ENCODE results near the gene LRRC59. TPM values are rescaled to one million over a fixed set of nuclear protein-coding genes. Genes with fewer than 3 reads are reported as not detected.

LRRC59 gene
- total RNA-seq, 1 experiment from 2014 or later, result 106 TPM

DNA sequence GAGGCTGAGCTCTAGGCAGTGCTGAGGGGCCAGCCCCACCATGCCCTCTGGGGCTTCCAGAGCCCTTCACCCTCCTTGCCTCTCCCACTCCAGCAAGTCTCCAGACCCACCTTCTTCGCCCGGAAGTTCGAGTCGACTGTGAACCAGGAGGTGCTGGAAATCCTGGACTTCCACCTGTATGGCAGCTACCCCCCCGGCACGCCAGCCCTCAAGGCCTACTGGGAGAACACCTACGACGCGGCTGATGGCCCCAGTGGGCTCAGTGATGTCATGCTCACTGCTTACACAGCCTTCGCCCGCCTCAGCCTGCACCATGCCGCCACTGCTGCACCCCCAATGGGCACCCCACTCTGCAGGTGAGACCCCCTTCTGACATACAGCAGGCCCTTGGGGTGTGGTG is 40.9 kb downstream of the LRRC59 start:
- H3K4me3 Mint-ChIP-seq, result no peak overlapping the region
- Histone ChIP-seq H2AFZ (ENCODE audit: low read length) (no peak overlapping the region), H2BK15ac (ENCODE audit: low read depth, low read length) (no peak overlapping the region), H3K79me2 (ENCODE audit: insufficient read depth, low read length) (no peaks in the 10 kb centered on the region), H2BK20ac (ENCODE audit: low read depth, low read length, poor library complexity, severe bottlenecking) (no peak overlapping the region), H3K79me1 (ENCODE audit: insufficient read depth, low read depth, low read length, poor library complexity, severe bottlenecking) (no peaks in the 10 kb centered on the region), H4K5ac (ENCODE audit: insufficient read length, low read depth, low read length) (no peak overlapping the region), H2BK12ac (ENCODE audit: insufficient read length, low read depth, low read length) (no peak overlapping the region), H3K27me3 (ENCODE audit: insufficient read depth, low read length) (no peaks in the 10 kb centered on the region), H3K56ac (ENCODE audit: insufficient read length, low read depth, low read length) (no peak overlapping the region), H3K4ac (ENCODE audit: low read depth, low read length) (no peak overlapping the region), H3K9me3 (ENCODE audit: control insufficient read depth, low read depth, low read length) (no peaks in the 10 kb centered on the region), H2AK5ac (ENCODE audit: insufficient read length, low read length) (no peak overlapping the region), H4K91ac (ENCODE audit: insufficient read length, low read depth, low read length) (no peak overlapping the region), H3K9ac (ENCODE audit: extremely low read depth, insufficient read length, low read length) (no peak overlapping the region), H4K20me1 (ENCODE audit: control insufficient read depth, insufficient read depth, insufficient read length) (no peaks in the 10 kb centered on the region), H3K27ac (ENCODE audit: insufficient read length, low read depth, low read length) (no peak overlapping the region), H4K8ac (replicated peaks; ENCODE audit: insufficient read length, low read depth, low read length) (no peak overlapping the region), H3K4me1 (ENCODE audit: insufficient read depth, low read length) (no peaks in the 10 kb centered on the region), H3K18ac (ENCODE audit: insufficient read length, low read depth, low read length) (no peak overlapping the region), H3K23ac (ENCODE audit: insufficient read length, low read depth, low read length) (no peak overlapping the region), H2BK5ac (ENCODE audit: insufficient read length, low read length) (no peak overlapping the region), H3K4me2 (ENCODE audit: insufficient read depth, insufficient read length, low read length) (no peak overlapping the region), H2BK120ac (ENCODE audit: low read depth, low read length, poor library complexity, severe bottlenecking) (no peak overlapping the region), H3K14ac (ENCODE audit: insufficient read depth, low read length) (no peak overlapping the region), H3K23me2 (ENCODE audit: insufficient read length, low read depth, low read length, poor library complexity, severe bottlenecking) (no peaks in the 10 kb centered on the region), H3T11ph (ENCODE audit: low read length) (no peak overlapping the region)
- peaks cover 23 to 62% (median 59%) of the 10 kb centered on the region in 3 experiments; a peak in 6 of 7 replicates for H3K36me3 Mint-ChIP-seq (ENCODE audit: insufficient read depth in 1 of 3, low read depth in 3 of 3)
- H3K9me3 Mint-ChIP-seq, result no peaks in the 10 kb centered on the region
- H3K4me1 Mint-ChIP-seq, result no peaks in the 10 kb centered on the region
- TF ChIP-seq, protein P1, sequence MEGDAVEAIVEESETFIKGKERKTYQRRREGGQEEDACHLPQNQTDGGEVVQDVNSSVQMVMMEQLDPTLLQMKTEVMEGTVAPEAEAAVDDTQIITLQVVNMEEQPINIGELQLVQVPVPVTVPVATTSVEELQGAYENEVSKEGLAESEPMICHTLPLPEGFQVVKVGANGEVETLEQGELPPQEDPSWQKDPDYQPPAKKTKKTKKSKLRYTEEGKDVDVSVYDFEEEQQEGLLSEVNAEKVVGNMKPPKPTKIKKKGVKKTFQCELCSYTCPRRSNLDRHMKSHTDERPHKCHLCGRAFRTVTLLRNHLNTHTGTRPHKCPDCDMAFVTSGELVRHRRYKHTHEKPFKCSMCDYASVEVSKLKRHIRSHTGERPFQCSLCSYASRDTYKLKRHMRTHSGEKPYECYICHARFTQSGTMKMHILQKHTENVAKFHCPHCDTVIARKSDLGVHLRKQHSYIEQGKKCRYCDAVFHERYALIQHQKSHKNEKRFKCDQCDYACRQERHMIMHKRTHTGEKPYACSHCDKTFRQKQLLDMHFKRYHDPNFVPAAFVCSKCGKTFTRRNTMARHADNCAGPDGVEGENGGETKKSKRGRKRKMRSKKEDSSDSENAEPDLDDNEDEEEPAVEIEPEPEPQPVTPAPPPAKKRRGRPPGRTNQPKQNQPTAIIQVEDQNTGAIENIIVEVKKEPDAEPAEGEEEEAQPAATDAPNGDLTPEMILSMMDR (conservative IDR thresholded peaks at IDR 0.05), result no peak
- DNase-seq, result no peak
- no CpG with 5 or more reads among the region's 12 CpGs for WGBS (ENCODE audit: extremely low coverage, insufficient read length, low lambda C conversion rate)
- H3K27me3 Mint-ChIP-seq (ENCODE audit: low read depth), result no peaks in the 10 kb centered on the region; the same call in 1 of the 2 replicates
- no peak overlapping the region for H3K27ac Mint-ChIP-seq
